IPS DF 6.9 (cell line): ENCODE measurements around the gene KRTAP5-6.
"Not testable (repeated sequence)": the region's sequence is repeated elsewhere in the genome, so short reads cannot be mapped to it uniquely, and the experiment has no call there.

Experiments used
- DNase-seq: peaks from one replicate; pipeline ENCODE4 v3.0.0-alpha.2; 2013; ENCODE audit warnings: low read depth, low spot score
- H3K27ac ChIP-seq: one replicate; pipeline ENCODE4 v1.5.1; 2013; ENCODE audit warnings: low read length, control low read depth
- H3K27me3 ChIP-seq: 2 replicates; pipeline ENCODE4 v1.6.1; 2013; ENCODE audit warnings: mild to moderate bottlenecking, low read length; ENCODE audit not compliant: control insufficient read depth, insufficient read depth
- H3K36me3 ChIP-seq: 2 replicates; pipeline ENCODE4 v1.6.1; 2013; ENCODE audit warnings: low read length; ENCODE audit not compliant: control insufficient read depth, insufficient read depth
- H3K4me1 ChIP-seq: 2 replicates; pipeline ENCODE4 v1.6.1; 2013; ENCODE audit warnings: low read length; ENCODE audit not compliant: control insufficient read depth, insufficient read depth
- H3K4me3 ChIP-seq: 2 replicates; pipeline ENCODE4 v1.5.1; 2013; ENCODE audit warnings: mild to moderate bottlenecking, low read length
- H3K9me3 ChIP-seq: 2 replicates; pipeline ENCODE4 v1.6.1; 2013; ENCODE audit warnings: low read length, inconsistent platforms; ENCODE audit not compliant: control insufficient read depth, insufficient read depth
- WGBS: extraction: QIAGEN DNeasy Blood & Tissue Kit; methylation state at CpG from one replicate; pipeline ENCODE4 v1.1.7; 2013; ENCODE audit warnings: mixed read lengths, missing lambda C conversion rate; ENCODE audit not compliant: insufficient read length, insufficient coverage; 5-methylcytosine and 5-hydroxymethylcytosine counted together

The KRTAP5-6 gene

GRCh38 chr11:1684886-1685874, 11.8 kb upstream of the KRTAP5-6 start:
- DNase-seq, H3K27ac ChIP-seq, H3K36me3 ChIP-seq, H3K4me3 ChIP-seq, H3K27me3 ChIP-seq, H3K4me1 ChIP-seq, H3K9me3 ChIP-seq: not testable (repeated sequence)
- whole genome bisulfite sequencing, result no CpG with 5 or more reads among the region's 18 CpGs

DNA sequence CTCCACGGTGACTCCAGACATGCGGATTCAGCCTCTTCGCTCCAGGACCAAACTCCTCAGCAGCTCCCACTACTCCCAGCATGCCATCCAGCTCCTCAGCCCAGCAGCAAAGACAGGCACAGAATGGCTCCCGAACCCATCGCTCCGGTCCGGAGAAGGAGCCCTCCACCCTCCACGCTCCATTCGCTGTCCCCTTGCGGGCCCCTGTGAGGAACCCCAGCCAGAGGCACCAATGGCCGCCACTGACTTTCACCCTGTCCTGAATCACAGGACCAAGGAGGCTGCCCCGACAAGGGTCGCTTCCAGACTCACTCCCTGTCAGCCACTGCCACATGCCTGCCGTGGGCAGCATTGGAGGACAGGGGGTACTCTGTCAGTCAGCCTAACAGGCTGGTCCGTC, 10.8 kb upstream of the KRTAP5-6 start:
- not testable (repeated sequence) for H3K36me3 ChIP-seq, H3K27me3 ChIP-seq, H3K9me3 ChIP-seq, H3K4me1 ChIP-seq, H3K4me3 ChIP-seq, H3K27ac ChIP-seq, DNase-seq
- no CpG with 5 or more reads among the region's 15 CpGs for WGBS

GRCh38 chr11:1688336-1688947, 8.6 kb upstream of the KRTAP5-6 start:
- WGBS, result no CpG with 5 or more reads among the region's 19 CpGs
- H3K27me3 ChIP-seq, result not testable (repeated sequence)

DNA sequence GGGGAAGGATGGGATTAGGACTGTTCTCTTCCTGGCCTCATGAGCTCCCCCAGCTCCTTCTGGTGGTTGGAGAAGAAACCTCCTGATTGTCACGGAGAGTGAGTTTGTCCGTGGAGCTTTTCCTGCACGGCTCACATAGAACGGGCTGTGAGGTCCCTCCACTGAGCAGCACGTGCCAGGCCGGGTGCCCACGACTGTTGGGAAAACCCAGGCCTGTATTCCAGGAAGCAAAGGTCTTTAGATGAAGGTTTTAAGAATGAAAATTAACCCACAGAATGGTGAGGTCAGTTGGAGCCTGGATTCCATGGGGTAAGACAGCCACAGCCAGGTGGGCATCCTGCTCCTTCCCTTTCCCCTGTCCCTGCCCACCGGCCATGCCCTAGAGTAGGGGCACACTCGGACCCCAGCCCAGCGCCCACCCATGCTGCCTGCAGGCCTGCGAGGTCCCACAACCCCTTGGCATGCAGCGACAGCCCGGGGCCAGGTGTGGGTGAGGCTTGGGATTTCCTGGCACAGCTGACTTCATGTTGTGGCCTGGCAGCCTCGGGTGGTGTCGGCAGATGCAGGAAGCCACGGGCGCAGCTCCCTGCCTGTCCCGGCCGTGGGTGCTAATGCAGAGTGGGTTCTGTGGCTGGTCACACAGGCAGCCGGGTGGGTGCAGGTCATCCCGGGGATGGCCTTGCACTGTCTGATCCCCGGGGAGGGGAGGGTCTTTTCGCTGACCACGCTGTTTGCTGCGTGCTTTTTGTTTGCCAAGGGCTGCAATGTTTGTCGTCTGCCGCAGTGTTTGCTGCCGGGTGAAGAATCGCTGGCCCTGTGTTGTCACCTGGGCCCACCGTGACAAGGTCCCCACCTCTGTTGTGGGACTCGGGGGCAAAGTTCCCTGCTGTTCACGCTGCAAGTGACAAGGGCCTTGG, 7.5 kb upstream of the KRTAP5-6 start:
- H3K4me1 ChIP-seq, H3K4me3 ChIP-seq, H3K27me3 ChIP-seq, H3K27ac ChIP-seq, H3K9me3 ChIP-seq, DNase-seq, H3K36me3 ChIP-seq: not testable (repeated sequence)
- WGBS, result no CpG with 5 or more reads among the region's 32 CpGs

More at GRCh38 chr11:1688336-1688947, 8.6 kb upstream of the KRTAP5-6 start:
- DNase-seq, H3K27ac ChIP-seq, H3K9me3 ChIP-seq, H3K4me3 ChIP-seq, H3K36me3 ChIP-seq, H3K4me1 ChIP-seq: not testable (repeated sequence)

GRCh38 chr11:1690167-1691025, 6.6 kb upstream of the KRTAP5-6 start:
- H3K4me3 ChIP-seq, result no peak overlapping the region
- H3K9me3 ChIP-seq, result no peaks in the 10 kb centered on the region
- H3K4me1 ChIP-seq, result peaks cover 3% of the 10 kb centered on the region
- WGBS, result no CpG with 5 or more reads among the region's 22 CpGs
- no peaks in the 10 kb centered on the region for H3K36me3 ChIP-seq
- H3K27me3 ChIP-seq, result no peaks in the 10 kb centered on the region; the same call in 1 of the 2 replicates
- DNase-seq, result no peak
- no peak overlapping the region for H3K27ac ChIP-seq

GRCh38 chr11:1691026-1691877, 5.7 kb upstream of the KRTAP5-6 start:
- Histone ChIP-seq H3K27me3 (no peaks in the 10 kb centered on the region; the same call in 1 of the 2 replicates), H3K36me3 (no peaks in the 10 kb centered on the region), H3K4me1 (peaks cover 3% of the 10 kb centered on the region), H3K4me3 (no peak overlapping the region), H3K27ac (no peak overlapping the region), H3K9me3 (no peaks in the 10 kb centered on the region)
- no CpG with 5 or more reads among the region's 16 CpGs for WGBS
- DNase-seq, result no peak

DNA sequence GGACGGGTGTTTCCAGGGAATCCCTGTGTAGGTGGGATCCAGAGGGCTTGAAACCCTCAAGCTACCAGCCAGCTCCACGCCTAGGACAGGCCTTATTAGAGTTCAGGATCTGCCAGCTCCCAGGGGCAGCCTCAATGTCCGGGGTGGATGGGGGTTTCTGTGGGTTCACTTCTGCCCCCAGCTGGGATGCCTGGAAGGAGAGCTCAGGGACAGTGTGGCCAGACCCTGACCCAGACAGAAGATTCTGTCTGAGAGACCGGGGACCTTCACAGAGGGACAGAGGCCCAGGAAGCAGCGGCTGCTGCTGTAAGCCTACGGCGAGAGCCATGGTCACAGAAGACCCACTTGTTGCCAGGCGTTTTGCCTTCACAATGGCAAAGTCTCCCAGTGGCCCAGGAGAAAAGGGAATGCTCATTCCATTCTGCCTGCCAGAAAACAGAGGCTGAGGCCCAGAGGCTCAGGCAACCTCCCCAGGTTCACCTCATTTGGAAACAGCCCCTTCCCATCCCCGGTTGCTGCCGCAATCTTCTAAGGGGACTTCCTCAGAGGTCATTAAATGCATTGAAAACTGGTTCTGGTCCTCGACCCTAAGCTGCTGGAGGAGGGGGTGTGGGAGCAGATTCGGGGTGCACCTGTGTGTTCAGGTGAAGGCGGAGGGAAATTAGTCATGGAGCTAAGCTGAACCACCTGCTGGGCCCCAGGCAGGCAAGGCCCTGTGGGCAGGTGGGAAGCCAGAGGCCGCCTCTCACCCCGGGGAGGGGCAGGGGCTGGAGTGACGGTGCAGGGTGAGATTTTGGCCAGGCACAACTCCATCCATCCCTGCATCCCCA, 4.9 kb upstream of the KRTAP5-6 start:
- Histone ChIP-seq H3K4me1 (peaks cover 3% of the 10 kb centered on the region), H3K9me3 (no peaks in the 10 kb centered on the region), H3K27ac (no peak overlapping the region), H3K4me3 (no peak overlapping the region), H3K36me3 (no peaks in the 10 kb centered on the region), H3K27me3 (no peaks in the 10 kb centered on the region; the same call in 1 of the 2 replicates)
- WGBS, result no CpG with 5 or more reads among the region's 16 CpGs
- DNase-seq, result no peak

DNA sequence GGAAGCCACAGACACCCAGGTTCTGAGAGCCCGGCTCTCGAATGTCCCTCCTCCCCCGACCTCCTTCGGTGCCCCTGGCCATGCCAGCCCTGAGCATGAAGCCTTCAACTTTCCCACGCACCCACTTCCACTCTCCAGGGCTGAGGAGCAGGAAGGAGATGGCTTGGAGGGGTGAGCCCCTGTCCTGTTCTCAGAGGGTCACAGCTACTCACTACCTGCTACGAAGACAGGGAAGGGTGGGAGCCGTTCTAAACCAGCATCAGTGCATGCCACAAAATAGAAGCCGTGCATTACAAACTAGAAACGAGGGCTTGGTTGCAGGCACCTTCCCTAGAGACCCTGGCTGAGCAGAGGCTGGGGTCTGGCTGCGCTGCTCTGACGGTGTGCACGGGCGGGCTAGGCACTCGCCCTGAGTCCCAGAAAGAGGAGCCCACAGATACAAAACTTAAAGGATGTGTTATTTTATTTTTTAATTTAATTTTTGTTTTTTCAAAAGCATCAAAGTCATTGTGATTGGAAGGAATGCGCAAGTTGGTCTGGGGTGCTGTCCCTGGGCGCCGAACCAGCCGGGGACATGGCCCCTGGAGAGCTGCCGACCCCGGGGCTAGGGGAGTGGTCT, 4.2 kb upstream of the KRTAP5-6 start:
- H3K4me3 ChIP-seq, result no peak overlapping the region
- no CpG with 5 or more reads among the region's 20 CpGs for WGBS

More for the DNA sequence above, 4.2 kb upstream of the KRTAP5-6 start:
- no peak for DNase-seq
- no peak overlapping the region for H3K27ac ChIP-seq
- H3K27me3 ChIP-seq, result no peaks in the 10 kb centered on the region; the same call in 1 of the 2 replicates
- H3K9me3 ChIP-seq, result no peaks in the 10 kb centered on the region
- H3K4me1 ChIP-seq, result peaks cover 3% of the 10 kb centered on the region
- H3K36me3 ChIP-seq, result no peaks in the 10 kb centered on the region
